GM12872 (cell line): Measurements from ENCODE around the gene KREMEN1.

Experiments
- CTCF ChIP-seq: IDR thresholded peaks from 3 replicates; pipeline ENCODE4 v1.5.1; 2011; ENCODE audit warnings: low read depth, mild to moderate bottlenecking, low read length, moderate library complexity; ENCODE audit not compliant: insufficient read depth

KREMEN1 gene

GRCh38 chr22:29121124-29121523 lies 48.3 kb downstream of the KREMEN1 start:
- TF ChIP-seq CTCF: no peak

GRCh38 chr22:29122041-29122440 lies 49.2 kb downstream of the KREMEN1 start:
- TF ChIP-seq CTCF: no peak

- TF ChIP-seq CTCF: no peak
These were observed 52.1 kb downstream of the KREMEN1 start for GRCh38 chr22:29124777-29125442.

- TF ChIP-seq CTCF: no peak
These were observed 52.6 kb downstream of the KREMEN1 start for GRCh38 chr22:29125443-29125778.

GRCh38 chr22:29125844-29126243 lies 53.0 kb downstream of the KREMEN1 start:
- TF ChIP-seq CTCF: no peak

GRCh38 chr22:29126670-29127395 lies 54.0 kb downstream of the KREMEN1 start:
- TF ChIP-seq CTCF: no peak

GRCh38 chr22:29128891-29129807 lies 56.3 kb downstream of the KREMEN1 start:
- TF ChIP-seq CTCF: no peak
